Adipocyte (in vitro differentiated cells): ENCODE results near the gene GRAMD1A.

Experiments
- DNase-seq: peaks from one replicate; pipeline ENCODE4 v3.0.0-alpha.2; 2015; ENCODE audit warnings: low read depth
- H3K27me3 ChIP-seq: replicated peaks from 2 replicates; pipeline ENCODE4 v1.7.0; 2013; ENCODE audit warnings: mild to moderate bottlenecking, low read length, moderate library complexity; ENCODE audit not compliant: control insufficient read depth, insufficient read depth
- H3K36me3 ChIP-seq: 2 replicates; pipeline ENCODE4 v1.7.0; 2013; ENCODE audit warnings: low read length, mild to moderate bottlenecking, moderate library complexity; ENCODE audit not compliant: control insufficient read depth, insufficient read depth, severe bottlenecking
- H3K4me1 ChIP-seq: 2 replicates; pipeline ENCODE4 v1.7.0; 2013; ENCODE audit warnings: mild to moderate bottlenecking, low read length, moderate library complexity; ENCODE audit not compliant: control insufficient read depth, insufficient read depth
- H3K4me3 ChIP-seq: 2 replicates; pipeline ENCODE4 v1.7.0; 2013; ENCODE audit warnings: mild to moderate bottlenecking, low read length, moderate library complexity
- H3K9ac ChIP-seq: 2 replicates; pipeline ENCODE4 v1.7.0; 2013; ENCODE audit warnings: mild to moderate bottlenecking, low read length, moderate library complexity
- H3K9me3 ChIP-seq: 2 replicates; pipeline ENCODE4 v1.7.0; 2013; ENCODE audit warnings: mild to moderate bottlenecking, low read length, moderate library complexity; ENCODE audit not compliant: control insufficient read depth

The GRAMD1A gene

DNA sequence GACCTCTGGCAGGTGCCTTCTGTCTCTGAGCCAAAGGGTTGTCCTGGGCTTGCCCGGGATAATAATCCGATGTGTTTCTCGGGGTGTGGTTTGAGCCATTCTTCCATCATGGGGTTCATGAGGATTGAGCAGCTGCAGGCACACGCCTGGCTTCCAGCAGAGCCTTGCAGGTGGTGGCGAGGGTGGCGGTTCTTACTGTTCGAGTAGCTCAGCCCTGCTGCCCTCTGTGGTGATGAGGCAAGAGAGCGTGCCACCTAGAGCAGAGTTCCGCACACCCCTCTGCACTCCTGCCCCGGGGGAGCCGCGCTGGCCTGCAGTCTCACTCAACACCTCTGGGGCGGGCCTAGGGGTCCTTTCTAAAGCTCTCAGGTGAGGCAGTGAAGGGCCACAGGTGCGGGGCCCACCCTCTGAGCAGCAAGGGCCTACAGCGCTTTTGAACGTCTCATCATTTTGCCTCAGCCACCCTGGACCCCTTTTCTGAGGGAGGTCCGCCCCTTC lies 33.9 kb downstream of the GRAMD1A start:
- H3K9me3 ChIP-seq: no peaks in the 10 kb centered on the region
- peaks cover 7% of the 10 kb centered on the region for H3K27me3 ChIP-seq
- no peaks in the 10 kb centered on the region for H3K36me3 ChIP-seq
- peaks cover 11% of the 10 kb centered on the region for H3K4me1 ChIP-seq
- no peak overlapping the region for H3K4me3 ChIP-seq
- no peak overlapping the region for H3K9ac ChIP-seq
- no peak for DNase-seq

DNA sequence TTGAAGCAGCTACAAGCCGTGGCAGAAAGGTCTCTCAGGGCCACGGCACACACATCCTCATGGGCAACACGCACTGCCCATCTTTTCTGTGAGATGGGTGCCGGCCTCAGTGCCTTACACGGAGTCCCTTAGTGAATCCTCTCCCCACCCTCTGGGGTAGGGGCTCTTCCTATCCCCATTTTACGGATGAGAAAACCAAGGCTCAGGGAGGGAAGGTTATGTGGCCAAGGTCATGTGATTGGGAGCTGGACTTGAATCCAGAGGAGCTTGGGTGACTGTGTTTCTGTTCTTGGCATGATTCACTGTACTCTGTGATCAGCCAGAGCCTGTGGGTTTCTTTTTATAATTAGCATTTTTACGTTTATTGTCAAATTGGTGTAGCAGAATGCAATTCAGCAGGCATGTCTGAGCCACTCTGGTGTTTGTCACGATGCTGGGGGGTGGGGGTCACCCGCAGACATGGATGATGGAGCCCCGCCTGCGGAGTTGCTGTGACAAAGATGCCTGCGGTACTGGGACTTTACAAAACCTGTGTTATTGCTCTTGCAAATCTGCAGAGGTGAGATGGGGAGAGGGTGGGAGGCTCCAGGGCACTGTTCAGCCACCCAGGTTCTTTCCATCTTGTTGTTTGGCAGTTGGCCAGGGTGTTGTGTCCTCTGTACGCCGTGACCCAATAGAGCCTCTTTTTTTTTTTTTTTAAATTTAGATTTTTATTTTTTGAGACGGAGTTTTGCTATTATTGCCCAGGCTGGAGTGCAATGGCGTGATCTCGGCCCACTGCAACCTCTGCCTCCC lies 34.7 kb downstream of the GRAMD1A start:
- no peak for DNase-seq
- Histone ChIP-seq H3K36me3 (no peaks in the 10 kb centered on the region), H3K9ac (no peak overlapping the region), H3K27me3 (peaks cover 7% of the 10 kb centered on the region), H3K4me3 (no peak overlapping the region), H3K9me3 (no peaks in the 10 kb centered on the region), H3K4me1 (peaks cover 11% of the 10 kb centered on the region)

GRCh38 chr19:35037716-35038622 lies 37.8 kb downstream of the GRAMD1A start:
- no peak for DNase-seq
- H3K4me1 ChIP-seq: peaks cover 31% of the 10 kb centered on the region
- no peak overlapping the region for H3K4me3 ChIP-seq
- H3K9me3 ChIP-seq: no peaks in the 10 kb centered on the region
- no peaks in the 10 kb centered on the region for H3K27me3 ChIP-seq
- no peaks in the 10 kb centered on the region for H3K36me3 ChIP-seq
- peak overlapping the region; percentile 40 for H3K9ac ChIP-seq

DNA sequence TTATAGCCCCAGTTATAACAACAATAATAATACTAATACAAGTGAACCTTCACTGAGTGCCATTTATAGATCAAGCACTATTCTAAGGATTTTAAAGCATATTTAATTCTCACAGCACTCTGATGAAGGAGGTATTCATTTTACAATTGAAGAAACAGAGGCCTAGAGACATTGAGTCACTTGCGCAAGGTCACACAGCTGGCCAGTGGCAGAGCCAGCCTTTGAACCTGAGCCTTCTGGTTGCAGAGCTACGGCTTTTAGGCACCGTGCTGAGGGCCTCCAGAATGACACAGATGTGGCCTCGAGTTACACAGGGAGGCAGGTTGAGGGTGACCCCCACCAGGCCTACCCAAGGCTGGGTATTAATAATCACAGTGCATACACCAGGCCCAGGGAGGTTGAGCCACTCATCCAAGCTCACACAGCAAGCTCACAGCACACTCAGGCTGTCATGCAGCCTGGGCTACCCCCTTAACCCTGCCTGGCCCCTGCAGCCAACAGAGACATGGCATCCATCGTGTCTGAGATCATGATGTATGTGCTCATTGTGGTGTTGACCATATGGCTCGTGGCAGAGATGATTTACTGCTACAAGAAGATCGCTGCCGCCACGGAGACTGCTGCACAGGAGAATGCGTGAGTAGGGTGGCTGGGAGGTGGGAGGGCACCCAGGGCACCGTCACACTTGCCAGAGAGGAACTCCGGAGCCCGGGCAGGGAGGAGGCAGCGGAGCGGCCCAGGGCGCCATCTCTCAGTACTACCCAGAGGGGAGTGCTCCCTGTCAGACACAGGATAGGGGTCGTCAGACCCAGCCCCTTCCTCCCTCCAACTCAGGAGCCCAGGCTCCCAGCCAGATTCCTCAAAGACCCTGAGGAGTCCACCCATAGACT lies 38.7 kb downstream of the GRAMD1A start:
- H3K4me3 ChIP-seq: no peak overlapping the region
- peaks cover 31% of the 10 kb centered on the region for H3K4me1 ChIP-seq
- peak overlapping the region; percentile 40 for H3K9ac ChIP-seq
- no peak for DNase-seq
- H3K9me3 ChIP-seq: no peaks in the 10 kb centered on the region
- H3K27me3 ChIP-seq: no peaks in the 10 kb centered on the region
- H3K36me3 ChIP-seq: no peaks in the 10 kb centered on the region

- Histone ChIP-seq H3K4me1 (peaks cover 31% of the 10 kb centered on the region), H3K9ac (peak overlapping the region; percentile 66), H3K27me3 (peaks cover 3% of the 10 kb centered on the region), H3K9me3 (no peaks in the 10 kb centered on the region), H3K4me3 (peak overlapping the region; percentile 53), H3K36me3 (no peaks in the 10 kb centered on the region)
- DNase-seq: no peak
Measured at GRCh38 chr19:35039881-35040825, 40.0 kb downstream of the GRAMD1A start.

- Histone ChIP-seq H3K9ac (peak overlapping the region; percentile 66), H3K4me1 (peaks cover 31% of the 10 kb centered on the region), H3K9me3 (no peaks in the 10 kb centered on the region), H3K36me3 (no peaks in the 10 kb centered on the region), H3K27me3 (peaks cover 5% of the 10 kb centered on the region), H3K4me3 (peak overlapping the region; percentile 53)
- DNase-seq: no peak
Measured at GRCh38 chr19:35040826-35041547, 40.9 kb downstream of the GRAMD1A start.

DNA sequence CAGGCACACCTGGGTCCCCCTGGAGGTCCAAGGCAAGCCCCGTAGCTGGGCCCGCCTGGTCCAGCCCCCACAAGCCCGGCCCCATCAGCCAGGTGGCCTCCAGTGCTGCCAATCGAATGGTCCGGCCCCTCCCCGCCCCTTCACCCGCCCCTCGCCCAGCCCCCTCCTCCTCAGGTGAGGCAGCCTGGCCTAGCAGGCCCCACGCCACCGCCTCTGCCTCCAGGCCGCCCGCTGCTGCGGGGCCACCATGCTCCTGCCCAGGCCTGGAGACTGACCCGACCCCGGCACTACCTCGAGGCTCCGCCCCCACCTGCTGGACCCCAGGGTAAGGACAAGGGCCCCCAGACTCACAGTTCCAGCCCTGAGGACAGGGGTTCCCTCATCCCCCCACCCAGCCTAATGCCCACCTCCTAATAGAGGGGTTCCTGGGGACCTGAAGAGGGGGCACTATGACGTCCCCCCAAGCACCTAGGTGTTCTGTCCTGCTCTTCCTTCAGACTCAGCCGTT lies 41.5 kb downstream of the GRAMD1A start, which contains the start of gene HPN:
Gene HPN (plus strand): TSS at position 174 of the 508 bp plus-strand sequence. CDS start 786 bp downstream, outside the sequence.
- H3K4me3 ChIP-seq: peak within 1 kb of the TSS; percentile 53
- H3K4me1 ChIP-seq: peaks cover 31% of the 10 kb centered on the region
- no peaks in the 10 kb centered on the region for H3K9me3 ChIP-seq
- DNase-seq: no peak
- H3K9ac ChIP-seq: peak within 1 kb of the TSS; percentile 66
- no peaks in the 10 kb centered on the region for H3K36me3 ChIP-seq
- H3K27me3 ChIP-seq: peaks cover 5% of the 10 kb centered on the region

- no peak overlapping the region for H3K9ac ChIP-seq
- DNase-seq: no peak
- H3K4me3 ChIP-seq: no peak overlapping the region
- H3K27me3 ChIP-seq: peaks cover 5% of the 10 kb centered on the region
- peaks cover 31% of the 10 kb centered on the region for H3K4me1 ChIP-seq
- H3K9me3 ChIP-seq: no peaks in the 10 kb centered on the region
- H3K36me3 ChIP-seq: no peaks in the 10 kb centered on the region
Measured at GRCh38 chr19:35042056-35042730, 42.1 kb downstream of the GRAMD1A start.

DNA sequence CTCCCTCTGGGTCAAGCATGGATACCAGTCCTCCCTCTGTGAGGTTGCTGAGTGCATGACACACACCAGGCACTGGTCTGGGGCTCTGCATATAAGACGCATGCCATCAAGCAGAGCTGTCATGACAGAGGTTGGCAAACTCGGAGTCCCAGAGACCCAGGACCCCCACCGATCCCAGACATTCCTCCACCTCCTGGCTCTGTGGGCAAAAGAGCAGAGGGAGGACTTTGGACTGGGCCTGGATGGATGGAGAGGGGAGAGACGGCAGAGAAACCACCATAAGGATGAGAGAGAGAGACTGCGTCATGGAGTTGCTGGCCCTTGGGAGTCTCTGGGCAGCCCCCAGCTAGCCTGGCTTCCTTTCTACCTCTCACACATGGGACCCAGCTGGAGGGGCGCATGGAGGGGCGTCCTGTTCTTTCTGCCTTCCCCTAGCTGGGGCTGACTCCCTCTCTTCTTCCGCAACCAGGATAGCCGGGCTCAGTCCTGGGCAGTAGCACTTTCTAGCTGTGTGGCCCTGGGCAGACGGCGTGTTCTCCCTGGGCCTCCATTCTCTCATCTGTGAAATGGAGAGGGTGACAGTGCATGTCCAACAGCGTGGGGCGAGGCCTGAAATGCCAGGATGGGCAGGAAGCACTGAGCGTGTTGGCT lies 43.0 kb downstream of the GRAMD1A start:
- peaks cover 5% of the 10 kb centered on the region for H3K27me3 ChIP-seq
- no peak overlapping the region for H3K4me3 ChIP-seq
- DNase-seq: no peak
- H3K9ac ChIP-seq: no peak overlapping the region
- H3K9me3 ChIP-seq: no peaks in the 10 kb centered on the region
- H3K4me1 ChIP-seq: peaks cover 25% of the 10 kb centered on the region
- H3K36me3 ChIP-seq: no peaks in the 10 kb centered on the region
